ENCODE results near the gene ARHGEF12.

DNA sequence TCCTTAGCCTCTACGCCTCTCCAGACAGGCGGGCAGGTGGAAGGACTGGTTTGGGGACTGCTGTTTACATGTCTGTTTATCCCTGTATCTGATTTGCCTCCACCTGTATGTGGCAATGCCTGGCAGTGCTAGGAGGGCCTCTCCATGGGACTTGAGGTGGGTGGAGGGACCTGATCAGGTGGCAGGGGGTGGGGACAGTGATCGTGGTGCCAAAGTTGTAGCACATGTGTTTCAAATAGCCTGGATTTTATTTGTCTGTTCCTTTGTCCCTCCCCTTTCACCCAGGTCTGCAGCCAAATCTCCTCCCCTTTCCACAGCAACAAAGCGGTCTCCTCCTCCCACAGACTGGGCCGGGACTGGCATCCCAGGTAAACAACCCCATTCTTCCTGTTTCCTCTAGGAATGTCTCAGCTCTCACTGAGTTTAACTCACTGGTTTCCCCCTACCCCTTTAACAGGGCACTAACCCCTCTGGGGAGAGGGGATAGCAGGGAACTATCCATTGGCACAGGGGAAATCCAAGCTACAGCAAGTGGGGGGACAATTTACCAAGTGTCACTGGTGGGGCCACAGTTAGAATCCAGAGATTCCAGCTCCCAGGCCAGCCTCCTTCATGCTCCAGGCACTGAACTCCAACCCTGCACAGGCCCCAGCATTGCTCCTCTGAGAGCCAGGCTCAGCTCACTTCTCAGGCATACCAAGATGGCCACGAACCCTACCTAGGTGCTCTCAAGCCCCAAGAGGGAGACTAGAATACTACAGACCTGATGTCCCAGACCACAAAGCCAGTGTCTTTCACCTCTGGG is 34.0 kb upstream of the ARHGEF12 start:
- no peak for TF ChIP-seq POLR2A (IDR thresholded peaks at IDR 0.05; ENCODE audit: low read length)
- no peak for TF ChIP-seq NFE2L2 (conservative IDR thresholded peaks at IDR 0.05; ENCODE audit: low read length)
- TF ChIP-seq RFX5 (IDR thresholded peaks at IDR 0.05) = no peak
- TF ChIP-seq JUN (IDR thresholded peaks at IDR 0.05) = no peak
- TF ChIP-seq, protein P1, sequence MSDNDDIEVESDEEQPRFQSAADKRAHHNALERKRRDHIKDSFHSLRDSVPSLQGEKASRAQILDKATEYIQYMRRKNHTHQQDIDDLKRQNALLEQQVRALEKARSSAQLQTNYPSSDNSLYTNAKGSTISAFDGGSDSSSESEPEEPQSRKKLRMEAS (IDR thresholded peaks at IDR 0.05) = no peak
- TF ChIP-seq EHMT2 (IDR thresholded peaks at IDR 0.05; ENCODE audit: low read depth) = no peak
- TF ChIP-seq, protein P2, sequence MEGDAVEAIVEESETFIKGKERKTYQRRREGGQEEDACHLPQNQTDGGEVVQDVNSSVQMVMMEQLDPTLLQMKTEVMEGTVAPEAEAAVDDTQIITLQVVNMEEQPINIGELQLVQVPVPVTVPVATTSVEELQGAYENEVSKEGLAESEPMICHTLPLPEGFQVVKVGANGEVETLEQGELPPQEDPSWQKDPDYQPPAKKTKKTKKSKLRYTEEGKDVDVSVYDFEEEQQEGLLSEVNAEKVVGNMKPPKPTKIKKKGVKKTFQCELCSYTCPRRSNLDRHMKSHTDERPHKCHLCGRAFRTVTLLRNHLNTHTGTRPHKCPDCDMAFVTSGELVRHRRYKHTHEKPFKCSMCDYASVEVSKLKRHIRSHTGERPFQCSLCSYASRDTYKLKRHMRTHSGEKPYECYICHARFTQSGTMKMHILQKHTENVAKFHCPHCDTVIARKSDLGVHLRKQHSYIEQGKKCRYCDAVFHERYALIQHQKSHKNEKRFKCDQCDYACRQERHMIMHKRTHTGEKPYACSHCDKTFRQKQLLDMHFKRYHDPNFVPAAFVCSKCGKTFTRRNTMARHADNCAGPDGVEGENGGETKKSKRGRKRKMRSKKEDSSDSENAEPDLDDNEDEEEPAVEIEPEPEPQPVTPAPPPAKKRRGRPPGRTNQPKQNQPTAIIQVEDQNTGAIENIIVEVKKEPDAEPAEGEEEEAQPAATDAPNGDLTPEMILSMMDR (IDR thresholded peaks at IDR 0.05) = no peak
- no peak for TF ChIP-seq HDAC2 (IDR thresholded peaks at IDR 0.05)
- TF ChIP-seq JUNB (IDR thresholded peaks at IDR 0.05) = no peak
- no peak for TF ChIP-seq SREBF2 (IDR thresholded peaks at IDR 0.05)
- no peak for TF ChIP-seq PHF8 (IDR thresholded peaks at IDR 0.05; ENCODE audit: borderline replicate concordance, low read depth)
- no peak for TF ChIP-seq CBX8 (IDR thresholded peaks at IDR 0.05)
- no peak for TF ChIP-seq RCOR1 (IDR thresholded peaks at IDR 0.05; ENCODE audit: low read depth, low read length)
